ENCODE data around the gene TNFRSF4. TPM values are rescaled to one million over a fixed set of nuclear protein-coding genes. Genes with fewer than 3 reads are reported as not detected.

TNFRSF4 gene
- total RNA-seq, 1 experiment from 2014 or later, result 0.37 TPM

DNA sequence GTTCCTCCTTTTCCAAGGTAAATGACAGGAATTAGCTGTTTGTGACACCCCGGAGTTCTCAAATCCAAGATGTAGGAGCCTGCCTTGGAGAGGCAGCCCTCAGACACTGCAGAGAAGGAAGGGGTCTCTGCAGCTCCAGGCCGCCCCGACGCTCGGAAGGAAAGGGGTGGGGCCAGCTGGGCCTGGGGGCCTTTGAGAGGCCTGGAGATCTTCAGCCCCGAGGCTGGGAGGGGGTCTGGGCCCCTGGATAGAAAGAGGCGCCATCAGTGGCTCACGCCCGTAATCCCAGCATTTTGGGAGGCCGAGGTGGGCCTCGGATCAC lies 6.4 kb downstream of the TNFRSF4 start:
- ChIA-PET RAD21 (ENCODE audit: low non-redundant PET in 1 of 2, low total read pairs in 2 of 2, uncharacterized antibody in 2 of 2, unreplicated experiment in 2 of 2) (no interaction called here), CTCF (no interaction called here), POLR2A (no interaction called here)
- TF ChIP-seq EZH2 (IDR thresholded peaks at IDR 0.05), result no peak
- TF ChIP-seq EZH2phosphoT487 (IDR thresholded peaks at IDR 0.05; ENCODE audit: borderline replicate concordance), result no peak
- TF ChIP-seq, protein P1, sequence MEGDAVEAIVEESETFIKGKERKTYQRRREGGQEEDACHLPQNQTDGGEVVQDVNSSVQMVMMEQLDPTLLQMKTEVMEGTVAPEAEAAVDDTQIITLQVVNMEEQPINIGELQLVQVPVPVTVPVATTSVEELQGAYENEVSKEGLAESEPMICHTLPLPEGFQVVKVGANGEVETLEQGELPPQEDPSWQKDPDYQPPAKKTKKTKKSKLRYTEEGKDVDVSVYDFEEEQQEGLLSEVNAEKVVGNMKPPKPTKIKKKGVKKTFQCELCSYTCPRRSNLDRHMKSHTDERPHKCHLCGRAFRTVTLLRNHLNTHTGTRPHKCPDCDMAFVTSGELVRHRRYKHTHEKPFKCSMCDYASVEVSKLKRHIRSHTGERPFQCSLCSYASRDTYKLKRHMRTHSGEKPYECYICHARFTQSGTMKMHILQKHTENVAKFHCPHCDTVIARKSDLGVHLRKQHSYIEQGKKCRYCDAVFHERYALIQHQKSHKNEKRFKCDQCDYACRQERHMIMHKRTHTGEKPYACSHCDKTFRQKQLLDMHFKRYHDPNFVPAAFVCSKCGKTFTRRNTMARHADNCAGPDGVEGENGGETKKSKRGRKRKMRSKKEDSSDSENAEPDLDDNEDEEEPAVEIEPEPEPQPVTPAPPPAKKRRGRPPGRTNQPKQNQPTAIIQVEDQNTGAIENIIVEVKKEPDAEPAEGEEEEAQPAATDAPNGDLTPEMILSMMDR (IDR thresholded peaks at IDR 0.05 in 2 of 3, conservative IDR thresholded peaks at IDR 0.05 in 1 of 3; ENCODE audit: borderline replicate concordance in 1 of 3, insufficient read depth in 1 of 3, low read depth in 2 of 3, low read length in 2 of 3), result no peak
- TF ChIP-seq YY1 (IDR thresholded peaks at IDR 0.05; ENCODE audit: extremely low read depth, insufficient replicate concordance, low read depth, low read length), result no peak
- no peak for TF ChIP-seq EGR1 (IDR thresholded peaks at IDR 0.05; ENCODE audit: low read depth)
- TF ChIP-seq SRF (IDR thresholded peaks at IDR 0.05; ENCODE audit: low read depth), result no peak
- TF ChIP-seq CEBPB (IDR thresholded peaks at IDR 0.05; ENCODE audit: low read depth), result no peak
- TF ChIP-seq ZNF274 (IDR thresholded peaks at IDR 0.05; ENCODE audit: low read depth, low read length), result no peak
- TF ChIP-seq, protein P2, sequence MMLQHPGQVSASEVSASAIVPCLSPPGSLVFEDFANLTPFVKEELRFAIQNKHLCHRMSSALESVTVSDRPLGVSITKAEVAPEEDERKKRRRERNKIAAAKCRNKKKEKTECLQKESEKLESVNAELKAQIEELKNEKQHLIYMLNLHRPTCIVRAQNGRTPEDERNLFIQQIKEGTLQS (IDR thresholded peaks at IDR 0.05), result no peak
- no peak for TF ChIP-seq CBX3 (IDR thresholded peaks at IDR 0.05; ENCODE audit: low read depth)
- no peak for TF ChIP-seq ZFX (IDR thresholded peaks at IDR 0.05)
- TF ChIP-seq, protein P3, sequence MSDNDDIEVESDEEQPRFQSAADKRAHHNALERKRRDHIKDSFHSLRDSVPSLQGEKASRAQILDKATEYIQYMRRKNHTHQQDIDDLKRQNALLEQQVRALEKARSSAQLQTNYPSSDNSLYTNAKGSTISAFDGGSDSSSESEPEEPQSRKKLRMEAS (IDR thresholded peaks at IDR 0.05), result no peak
- no peak for TF ChIP-seq SP1 (IDR thresholded peaks at IDR 0.05; ENCODE audit: low read depth)
- TF ChIP-seq JUND (IDR thresholded peaks at IDR 0.05), result no peak
- TF ChIP-seq RAD21 (IDR thresholded peaks at IDR 0.05; ENCODE audit: low read depth), result no peak
- no peak for TF ChIP-seq POLR2A (IDR thresholded peaks at IDR 0.05; ENCODE audit: borderline replicate concordance, extremely low read depth, insufficient read depth, insufficient read length)
- TF ChIP-seq, protein P4, sequence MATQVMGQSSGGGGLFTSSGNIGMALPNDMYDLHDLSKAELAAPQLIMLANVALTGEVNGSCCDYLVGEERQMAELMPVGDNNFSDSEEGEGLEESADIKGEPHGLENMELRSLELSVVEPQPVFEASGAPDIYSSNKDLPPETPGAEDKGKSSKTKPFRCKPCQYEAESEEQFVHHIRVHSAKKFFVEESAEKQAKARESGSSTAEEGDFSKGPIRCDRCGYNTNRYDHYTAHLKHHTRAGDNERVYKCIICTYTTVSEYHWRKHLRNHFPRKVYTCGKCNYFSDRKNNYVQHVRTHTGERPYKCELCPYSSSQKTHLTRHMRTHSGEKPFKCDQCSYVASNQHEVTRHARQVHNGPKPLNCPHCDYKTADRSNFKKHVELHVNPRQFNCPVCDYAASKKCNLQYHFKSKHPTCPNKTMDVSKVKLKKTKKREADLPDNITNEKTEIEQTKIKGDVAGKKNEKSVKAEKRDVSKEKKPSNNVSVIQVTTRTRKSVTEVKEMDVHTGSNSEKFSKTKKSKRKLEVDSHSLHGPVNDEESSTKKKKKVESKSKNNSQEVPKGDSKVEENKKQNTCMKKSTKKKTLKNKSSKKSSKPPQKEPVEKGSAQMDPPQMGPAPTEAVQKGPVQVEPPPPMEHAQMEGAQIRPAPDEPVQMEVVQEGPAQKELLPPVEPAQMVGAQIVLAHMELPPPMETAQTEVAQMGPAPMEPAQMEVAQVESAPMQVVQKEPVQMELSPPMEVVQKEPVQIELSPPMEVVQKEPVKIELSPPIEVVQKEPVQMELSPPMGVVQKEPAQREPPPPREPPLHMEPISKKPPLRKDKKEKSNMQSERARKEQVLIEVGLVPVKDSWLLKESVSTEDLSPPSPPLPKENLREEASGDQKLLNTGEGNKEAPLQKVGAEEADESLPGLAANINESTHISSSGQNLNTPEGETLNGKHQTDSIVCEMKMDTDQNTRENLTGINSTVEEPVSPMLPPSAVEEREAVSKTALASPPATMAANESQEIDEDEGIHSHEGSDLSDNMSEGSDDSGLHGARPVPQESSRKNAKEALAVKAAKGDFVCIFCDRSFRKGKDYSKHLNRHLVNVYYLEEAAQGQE (IDR thresholded peaks at IDR 0.05; ENCODE audit: low read depth), result no peak
- TF ChIP-seq, protein P5, sequence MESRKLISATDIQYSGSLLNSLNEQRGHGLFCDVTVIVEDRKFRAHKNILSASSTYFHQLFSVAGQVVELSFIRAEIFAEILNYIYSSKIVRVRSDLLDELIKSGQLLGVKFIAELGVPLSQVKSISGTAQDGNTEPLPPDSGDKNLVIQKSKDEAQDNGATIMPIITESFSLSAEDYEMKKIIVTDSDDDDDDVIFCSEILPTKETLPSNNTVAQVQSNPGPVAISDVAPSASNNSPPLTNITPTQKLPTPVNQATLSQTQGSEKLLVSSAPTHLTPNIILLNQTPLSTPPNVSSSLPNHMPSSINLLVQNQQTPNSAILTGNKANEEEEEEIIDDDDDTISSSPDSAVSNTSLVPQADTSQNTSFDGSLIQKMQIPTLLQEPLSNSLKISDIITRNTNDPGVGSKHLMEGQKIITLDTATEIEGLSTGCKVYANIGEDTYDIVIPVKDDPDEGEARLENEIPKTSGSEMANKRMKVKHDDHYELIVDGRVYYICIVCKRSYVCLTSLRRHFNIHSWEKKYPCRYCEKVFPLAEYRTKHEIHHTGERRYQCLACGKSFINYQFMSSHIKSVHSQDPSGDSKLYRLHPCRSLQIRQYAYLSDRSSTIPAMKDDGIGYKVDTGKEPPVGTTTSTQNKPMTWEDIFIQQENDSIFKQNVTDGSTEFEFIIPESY (IDR thresholded peaks at IDR 0.05; ENCODE audit: extremely low read depth, insufficient replicate concordance, low read length), result no peak
- TF ChIP-seq TCF7L2 (IDR thresholded peaks at IDR 0.05; ENCODE audit: borderline replicate concordance, extremely low read depth, insufficient read depth, insufficient read length), result no peak
- intact Hi-C loops (cut with micrococcal nuclease), result loop anchor here (5.0 kb wide), 1 partner anchor 45 kb away; no protein-coding TSS in a partner anchor
- H3K9ac ChIP-seq (ENCODE audit: low read length), result no peak overlapping the region; the same call in 1 of the 2 replicates
- no peaks in the 10 kb centered on the region for H3K9me2 ChIP-seq (ENCODE audit: insufficient read depth)
- H2AFZ ChIP-seq (ENCODE audit: low read depth, low read length, poor library complexity, severe bottlenecking), result no peak overlapping the region
- H3K27ac ChIP-seq (ENCODE audit: low read depth, low read length), result peak overlapping the region; percentile 94
- no peaks in the 10 kb centered on the region for H3K9me3 ChIP-seq (ENCODE audit: control insufficient read depth in 1 of 2, insufficient read depth in 1 of 2, low read depth in 1 of 2, low read length in 2 of 2)
- no peaks in the 10 kb centered on the region for H4K20me1 ChIP-seq (ENCODE audit: insufficient read depth)
- BruUV-seq (replicated peaks), result no TSS peak
- H3K79me2 ChIP-seq (ENCODE audit: insufficient read depth, low read length), result peaks cover 8% of the 10 kb centered on the region; the same call in 1 of the 2 replicates
- H3K4me2 ChIP-seq (ENCODE audit: low read length), result peak overlapping the region; percentile 97
- no peaks in the 10 kb centered on the region for H3K27me3 ChIP-seq (ENCODE audit: insufficient read depth, low read length)
- ATAC-seq (no peak), DNase-seq (ENCODE audit: low read depth, low spot score) (no peak)
- H3K4me3 ChIP-seq (replicated peaks in 1 of 2; ENCODE audit: low read depth in 1 of 2, low read length in 2 of 2), result peak overlapping the region; percentile 9 to 67; a peak in 2 of 4 replicates
- H3K4me1 ChIP-seq (ENCODE audit: control insufficient read depth in 1 of 2, insufficient read depth in 2 of 2, low read length in 2 of 2), result peaks cover 30 to 38% of the 10 kb centered on the region in 2 experiments
- no peaks in the 10 kb centered on the region for H3K36me3 ChIP-seq (ENCODE audit: control insufficient read depth in 1 of 2, insufficient read depth in 2 of 2, low read length in 2 of 2)

Data from HCT116 (cell line).